GM12892 (cell line): ENCODE results near the gene SSR1.
"Not testable (repeated sequence)": the region's sequence is repeated elsewhere in the genome, so short reads cannot be mapped to it uniquely, and the experiment has no call there.

Source experiments
- DNase-seq: peaks from one replicate; pipeline ENCODE4 v3.0.0; 2011; ENCODE audit not compliant: insufficient read length
- FAIRE-seq: peaks from 2 replicates; lab custom pipeline; 2011; peaks lifted over from hg19 to GRCh38; lab: Jason Lieb, UNC
- POLR2A ChIP-seq: IDR thresholded peaks from 2 replicates; pipeline ENCODE4 v1.6.1; 2011; ENCODE audit warnings: low read depth, low read length, control low read depth
- POLR2AphosphoS5 ChIP-seq: IDR thresholded peaks from 2 replicates; pipeline ENCODE4 v1.6.1; 2011; ENCODE audit warnings: low read depth, low read length, control low read depth
- TAF1 ChIP-seq: IDR thresholded peaks from 2 replicates; pipeline ENCODE4 v1.6.1; 2011; ENCODE audit warnings: low read depth, mild to moderate bottlenecking, control low read depth, low read length, borderline replicate concordance

Gene SSR1

DNA sequence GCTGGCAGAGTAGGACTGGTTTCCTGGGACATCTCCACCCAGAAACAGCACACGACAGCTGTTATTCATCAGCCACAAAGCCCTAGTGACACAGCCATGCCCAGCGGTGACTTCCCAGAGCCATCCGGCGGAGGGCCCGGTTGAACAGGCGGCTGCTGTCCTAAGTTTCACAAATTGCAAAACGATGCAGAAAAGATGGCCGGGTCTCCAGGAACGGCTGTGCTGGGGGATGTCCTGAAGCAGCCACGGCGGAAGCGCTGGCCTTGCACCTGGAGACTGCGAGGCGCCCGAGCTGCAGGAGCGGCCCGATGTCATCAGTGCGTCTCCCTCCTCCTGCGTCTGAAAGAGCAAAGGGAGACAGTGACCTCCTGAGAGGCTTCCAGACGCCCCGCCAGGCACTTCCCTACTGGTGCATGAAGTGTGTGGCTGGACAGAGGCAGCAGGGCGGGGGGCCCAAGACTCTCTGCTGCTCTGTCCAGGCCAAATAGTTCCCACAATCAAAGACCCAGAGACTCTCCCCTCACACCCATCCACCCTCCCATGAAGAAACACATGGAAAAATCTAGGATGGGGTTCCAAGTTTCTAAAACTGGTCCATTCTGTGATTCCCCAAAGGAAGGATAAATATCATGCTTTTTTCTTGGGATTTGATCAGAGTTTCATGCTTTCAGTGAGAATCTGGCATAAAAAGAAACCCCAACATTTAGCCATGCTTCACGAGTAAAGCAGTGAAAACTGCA lies 44.0 kb downstream of the SSR1 start:
- FAIRE-seq (no peak), DNase-seq (no peak)
- TF ChIP-seq TAF1, result no peak
- no peak for TF ChIP-seq POLR2A
- TF ChIP-seq POLR2AphosphoS5, result no peak

DNA sequence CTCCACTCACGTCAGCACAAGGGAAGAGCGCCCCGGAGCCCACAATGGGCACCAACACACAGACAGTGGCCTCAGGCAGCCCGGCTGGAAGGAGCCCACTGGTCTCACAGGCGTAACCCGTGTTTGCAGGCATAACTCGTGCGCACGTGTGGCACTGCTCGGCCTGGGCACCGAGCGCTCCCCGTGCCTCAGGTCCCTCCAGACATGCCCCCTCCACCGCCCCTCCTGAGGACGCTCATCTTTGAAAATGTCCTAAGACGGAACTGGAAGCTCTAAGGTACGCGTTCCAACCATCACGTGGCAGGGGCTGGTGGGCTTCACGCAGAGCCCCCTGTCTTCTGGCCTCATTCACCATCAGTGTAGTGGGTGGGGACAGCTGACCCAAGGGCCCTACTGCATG lies 44.6 kb downstream of the SSR1 start:
- DNase-seq, result no peak
- TF ChIP-seq POLR2AphosphoS5 (no peak), TAF1 (no peak), POLR2A (no peak)
- FAIRE-seq, result no peak

DNA sequence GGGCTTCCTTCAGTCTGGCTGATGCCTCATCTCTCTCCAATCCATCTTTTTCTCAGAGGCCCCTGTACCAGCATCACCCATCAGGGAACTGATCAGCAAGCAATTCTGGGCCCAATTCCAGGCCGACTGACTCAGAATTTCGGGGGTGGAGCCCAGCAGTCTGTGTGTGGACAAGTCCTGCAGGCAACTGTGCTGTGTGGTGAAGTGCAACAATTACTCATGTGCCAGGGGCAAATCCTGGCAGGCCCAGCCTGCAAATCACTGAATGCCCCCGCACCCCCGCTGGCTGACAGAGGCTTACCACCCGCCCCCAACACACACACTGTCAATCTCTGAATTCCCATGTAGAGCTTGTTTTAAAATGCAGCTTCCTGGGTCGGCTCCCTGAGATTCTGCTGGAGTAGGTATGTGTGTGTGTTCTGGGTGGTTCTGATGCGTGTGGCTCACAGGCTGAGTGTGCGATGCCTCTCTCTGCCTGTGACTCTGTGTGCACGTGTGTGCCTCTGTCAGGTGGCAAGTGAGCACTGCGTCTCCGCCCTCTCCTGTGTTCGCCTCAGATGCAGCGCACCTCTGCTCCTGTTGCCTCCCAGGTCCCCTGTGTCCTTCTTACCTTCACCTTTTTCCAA lies 45.4 kb downstream of the SSR1 start:
- DNase-seq (no peak), FAIRE-seq (no peak)
- TF ChIP-seq TAF1 (no peak), POLR2AphosphoS5 (no peak), POLR2A (no peak)

DNA sequence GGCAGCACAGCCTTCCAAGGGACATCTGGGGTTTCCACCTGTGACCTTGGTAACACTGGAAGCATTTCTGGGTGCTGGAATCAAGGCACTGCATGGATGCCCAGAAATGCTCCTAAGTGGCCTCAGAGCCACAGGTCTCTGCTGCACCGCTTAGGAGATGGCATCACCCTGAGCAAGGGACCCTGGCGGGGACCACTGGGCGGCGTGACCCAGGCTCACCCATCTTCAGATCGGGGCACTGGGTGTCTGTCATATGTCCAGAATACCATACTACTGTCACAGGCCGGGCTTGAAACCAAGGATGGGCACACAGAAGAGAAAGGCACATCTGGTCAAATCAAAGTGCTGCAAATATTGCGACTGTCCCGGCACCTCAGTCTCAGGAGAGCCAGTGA lies 45.9 kb downstream of the SSR1 start:
- TF ChIP-seq POLR2AphosphoS5, result no peak
- no peak for TF ChIP-seq POLR2A
- no peak for TF ChIP-seq TAF1
- no peak for DNase-seq
- FAIRE-seq, result no peak

DNA sequence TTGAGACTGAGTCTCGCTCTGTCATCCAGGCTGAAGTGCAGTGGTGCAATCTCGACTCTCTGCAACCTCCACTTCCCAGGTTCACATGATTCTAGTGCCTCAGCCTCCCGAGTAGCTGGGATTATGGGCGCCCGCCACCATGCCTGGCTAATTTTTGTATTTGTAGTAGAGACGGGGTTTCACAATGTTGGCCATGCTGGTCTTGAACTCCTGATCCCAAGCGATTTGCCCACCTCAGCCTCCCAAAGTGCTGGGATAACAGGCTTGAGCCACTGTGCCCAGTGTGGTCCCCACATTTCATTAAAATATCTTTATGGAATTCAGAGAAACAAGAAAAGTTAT lies 47.6 kb downstream of the SSR1 start:
- DNase-seq, FAIRE-seq: not testable (repeated sequence)

DNA sequence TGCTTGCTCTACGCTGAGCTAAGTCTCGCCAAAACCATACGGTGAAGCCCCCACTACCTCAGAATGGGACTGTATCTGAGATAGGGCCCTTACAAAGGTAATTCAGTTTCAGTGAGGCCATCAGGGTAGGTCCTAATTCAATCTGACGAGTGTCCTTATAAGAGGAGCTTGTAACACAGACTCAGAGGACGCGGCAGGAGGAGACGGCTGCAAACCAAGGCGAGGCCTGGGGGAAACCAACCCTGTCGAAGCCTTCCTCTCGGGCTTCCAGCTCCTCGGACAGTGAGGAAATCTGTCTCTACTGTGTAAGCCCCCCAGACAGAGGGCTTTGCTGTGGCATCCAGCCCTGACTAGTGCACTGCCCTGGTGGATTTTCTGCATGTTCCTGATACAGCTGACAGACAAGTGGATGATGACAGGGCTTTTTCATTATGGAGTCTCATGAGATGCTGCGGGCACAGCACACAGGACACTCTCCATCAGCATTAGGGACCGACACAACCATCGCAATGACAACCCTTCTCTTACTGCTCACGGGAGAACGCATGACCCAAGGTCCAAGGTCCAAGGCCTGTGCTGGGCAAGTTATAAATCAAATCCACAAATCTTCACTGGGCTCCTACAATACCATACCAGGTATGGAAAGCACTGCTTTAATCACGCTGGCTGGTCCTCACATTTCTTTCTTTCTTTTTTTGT lies 48.2 kb downstream of the SSR1 start:
- FAIRE-seq (no peak), DNase-seq (no peak)
- TF ChIP-seq POLR2A (no peak), POLR2AphosphoS5 (no peak), TAF1 (no peak)

DNA sequence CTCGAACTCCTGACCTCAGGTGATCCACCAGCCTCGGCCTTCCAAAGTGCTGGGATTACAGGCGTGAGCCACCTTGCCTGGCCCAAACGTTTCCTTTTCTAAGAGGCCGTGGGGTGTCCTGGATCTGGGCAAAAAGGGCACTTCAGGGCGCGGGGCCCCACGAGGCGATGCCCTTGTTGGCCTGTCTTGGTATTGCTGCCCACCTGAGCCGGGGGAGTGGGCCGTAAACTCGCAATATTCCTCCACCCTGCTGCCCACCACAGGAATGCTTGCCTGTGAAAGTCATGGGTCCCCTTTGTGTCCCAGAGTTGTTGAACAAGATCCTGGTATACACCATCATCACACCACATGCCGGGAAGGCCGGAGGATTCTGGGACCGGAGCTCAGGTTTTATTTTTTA lies 49.0 kb downstream of the SSR1 start:
- no peak for FAIRE-seq
- no peak for TF ChIP-seq POLR2A
- TF ChIP-seq TAF1, result no peak
- no peak for TF ChIP-seq POLR2AphosphoS5
- no peak for DNase-seq

DNA sequence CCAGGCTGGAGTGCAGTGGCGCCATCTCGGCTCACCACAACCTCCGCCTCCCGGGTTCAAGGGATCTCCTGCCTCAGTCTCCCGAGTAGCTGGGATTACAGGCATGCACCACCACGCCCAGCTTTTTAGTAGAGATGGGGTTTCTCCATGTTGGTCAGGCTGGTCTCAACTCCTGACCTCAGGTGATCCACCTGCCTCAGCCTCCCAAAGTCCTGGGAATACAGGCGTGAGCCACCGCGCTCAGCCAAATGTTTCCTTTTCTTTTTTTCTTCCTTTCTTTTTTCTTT lies 49.5 kb downstream of the SSR1 start:
- not testable (repeated sequence) for DNase-seq, FAIRE-seq

DNA sequence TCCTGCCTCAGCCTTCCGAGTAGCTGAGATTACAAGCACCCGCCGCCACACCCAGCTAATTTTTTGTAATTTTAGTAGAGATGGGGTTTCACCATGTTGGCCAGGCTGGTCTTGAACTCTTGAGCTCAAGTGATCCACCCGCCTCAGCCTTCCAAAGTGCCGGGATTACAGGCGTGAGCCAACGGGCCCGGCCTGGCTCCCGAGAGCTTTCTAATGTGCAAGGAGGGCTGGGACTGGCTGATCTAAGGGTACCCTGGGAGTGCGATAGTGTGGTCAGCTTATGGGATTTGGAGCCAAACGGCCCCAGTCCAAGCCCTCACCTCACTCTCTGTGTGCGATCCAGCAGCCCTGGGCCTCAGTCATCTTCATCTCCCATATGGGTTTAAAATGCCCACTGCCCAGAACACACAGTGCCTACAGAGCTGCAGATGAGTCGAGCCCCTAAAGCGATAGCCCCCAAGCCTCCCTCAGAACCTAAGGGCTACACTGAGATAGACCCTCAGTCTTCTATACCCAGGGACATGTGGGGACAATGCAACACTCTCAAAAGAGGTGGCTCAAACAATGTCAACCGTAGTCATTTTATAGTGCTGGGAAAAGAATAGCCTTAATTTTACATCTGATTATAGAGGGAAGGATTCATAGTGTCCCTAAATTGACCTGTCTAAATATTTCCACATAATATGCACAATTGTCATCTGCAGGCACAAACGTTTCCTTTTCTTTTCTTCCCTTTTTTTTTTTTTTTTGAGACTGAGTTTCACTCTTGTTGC lies 50.1 kb downstream of the SSR1 start:
- TF ChIP-seq TAF1, result no peak
- TF ChIP-seq POLR2A, result no peak
- TF ChIP-seq POLR2AphosphoS5, result no peak
- no peak for DNase-seq
- FAIRE-seq, result no peak

DNA sequence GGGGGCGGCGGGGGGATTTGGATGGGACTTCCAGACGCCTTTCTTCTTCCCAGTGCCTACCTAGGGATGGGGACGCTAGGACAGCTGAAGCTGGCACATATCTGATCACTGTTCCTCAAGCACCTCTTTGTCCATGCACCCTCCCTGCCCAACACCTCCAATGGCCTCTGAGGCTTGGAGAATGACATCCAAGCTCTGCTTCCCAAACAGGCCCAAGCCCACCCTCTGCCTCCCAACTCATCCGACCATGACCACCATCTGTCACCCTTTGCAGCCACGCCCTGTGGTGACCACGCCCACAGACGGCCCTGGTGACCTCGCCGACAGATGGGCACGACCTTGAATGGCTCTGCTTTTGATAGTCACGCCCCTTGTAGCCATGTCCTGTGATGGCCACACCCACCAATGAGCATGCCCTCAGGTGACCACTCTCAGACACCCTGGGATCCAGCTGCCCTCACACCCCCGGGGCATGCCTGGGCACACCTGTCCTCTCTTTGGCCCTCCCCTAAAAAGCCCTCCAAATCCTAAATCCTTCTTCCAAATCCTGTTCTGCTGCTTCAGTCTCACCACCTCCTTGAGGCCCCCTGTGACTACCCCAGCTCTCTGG lies 51.0 kb downstream of the SSR1 start:
- TF ChIP-seq TAF1 (no peak), POLR2AphosphoS5 (no peak), POLR2A (no peak)
- FAIRE-seq (no peak), DNase-seq (no peak)

DNA sequence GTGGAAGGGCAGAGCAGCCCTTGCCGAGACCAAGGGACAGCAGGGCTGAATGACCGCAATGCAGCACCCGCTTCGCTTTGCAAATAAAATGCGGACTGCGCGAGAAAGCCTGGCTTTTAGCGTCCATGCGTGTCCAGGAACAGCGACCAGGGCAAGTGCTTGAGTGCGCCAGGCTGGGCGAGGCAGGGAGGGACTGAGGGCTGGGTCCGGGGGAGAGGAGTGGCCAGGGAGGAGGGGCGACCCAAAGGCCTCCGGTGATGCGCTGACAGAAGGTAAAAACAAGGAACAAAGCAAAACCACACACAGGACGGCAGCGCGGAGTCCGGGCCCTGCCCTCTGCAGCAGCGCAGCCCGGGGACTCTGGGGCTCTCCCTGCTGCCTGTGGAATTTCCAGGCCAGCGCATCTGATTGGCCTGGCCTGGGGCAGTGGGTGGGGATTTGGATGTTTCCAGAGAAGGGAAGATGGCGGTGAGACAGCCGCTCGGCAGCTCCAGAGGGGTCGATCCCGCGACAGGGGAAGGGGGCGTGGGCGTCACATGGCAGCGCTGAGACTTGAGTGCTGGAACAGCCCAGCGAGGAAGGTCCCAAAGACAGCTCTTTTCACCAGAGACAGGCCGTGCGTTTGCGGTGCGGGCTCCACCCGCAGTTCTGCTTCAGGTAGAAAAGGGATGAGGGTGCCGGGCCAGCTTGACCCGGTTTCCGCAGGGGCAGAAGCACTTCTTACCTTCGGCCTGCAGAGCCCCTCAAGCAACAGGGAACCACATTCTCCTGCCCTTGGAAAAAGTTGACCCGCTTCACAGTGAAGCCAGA lies 51.8 kb downstream of the SSR1 start:
- DNase-seq (peak; percentile 74), FAIRE-seq (no peak)
- TF ChIP-seq POLR2AphosphoS5 (no peak), TAF1 (no peak), POLR2A (no peak)
